Keratinocyte (primary cell): Measurements from ENCODE around the gene ABCC11. TPM values are rescaled to one million over a fixed set of nuclear protein-coding genes. Genes with fewer than 3 reads are reported as not detected.

ENCODE experiments used
- DNase-seq: peaks from one replicate; pipeline ENCODE4 v3.0.0-alpha.2; 2011; ENCODE audit warnings: low read depth, missing footprints, low spot score
- FAIRE-seq: peaks from 2 replicates; lab custom pipeline; 2011; peaks lifted over from hg19 to GRCh38; lab: Jason Lieb, UNC
- H2AFZ ChIP-seq: 2 replicates; pipeline ENCODE4 v1.6.0; 2012; ENCODE audit warnings: low read length, control low read depth, inconsistent platforms; ENCODE audit not compliant: control insufficient read depth
- H3K27ac ChIP-seq: 2 replicates; pipeline ENCODE4 v1.5.1; 2011; ENCODE audit warnings: low read length; ENCODE audit not compliant: control insufficient read depth, insufficient read depth
- H3K27me3 ChIP-seq: 3 replicates; pipeline ENCODE4 v1.6.0; 2011; ENCODE audit warnings: low read length; ENCODE audit not compliant: control insufficient read depth, insufficient read depth; ENCODE audit errors: extremely low read depth
- H3K36me3 ChIP-seq, 2 experiments: 2 replicates in 1 of 2; 3 replicates in 1 of 2; pipeline ENCODE4 v1.5.1; 2011; ENCODE audit warnings: low read length in 2 of 2, mild to moderate bottlenecking in 1 of 2; ENCODE audit not compliant: control insufficient read depth in 2 of 2, insufficient read depth in 2 of 2; ENCODE audit errors: extremely low read depth in 1 of 2
- H3K4me1 ChIP-seq: 3 replicates; pipeline ENCODE4 v1.5.1; 2011; ENCODE audit warnings: low read length; ENCODE audit not compliant: control insufficient read depth, insufficient read depth; ENCODE audit errors: extremely low read depth
- H3K4me2 ChIP-seq: 3 replicates; pipeline ENCODE4 v1.6.0; 2011; ENCODE audit warnings: low read depth, low read length; ENCODE audit not compliant: control insufficient read depth, insufficient read depth; ENCODE audit errors: extremely low read depth
- H3K4me3 ChIP-seq, 3 experiments: fragments of 200-600 bp in 1 of 3; sonication (generic) in 1 of 3; 2 replicates in 2 of 3; 3 replicates in 1 of 3; pipeline ENCODE4 v1.5.1; 2011 to 2016; ENCODE audit warnings: low read length in 3 of 3, mild to moderate bottlenecking in 3 of 3, control low read depth in 2 of 3, inconsistent platforms in 1 of 3, low read depth in 1 of 3, mixed read lengths in 1 of 3, mixed run types in 1 of 3, moderate library complexity in 1 of 3; ENCODE audit not compliant: control insufficient read depth in 2 of 3, insufficient read depth in 2 of 3; ENCODE audit errors: extremely low read depth in 1 of 3
- H3K79me2 ChIP-seq: 2 replicates; pipeline ENCODE4 v1.6.0; 2012; ENCODE audit warnings: low read length; ENCODE audit not compliant: control insufficient read depth, insufficient read depth
- H3K9ac ChIP-seq: 3 replicates; pipeline ENCODE4 v1.6.0; 2011; ENCODE audit warnings: low read length; ENCODE audit not compliant: control insufficient read depth, insufficient read depth; ENCODE audit errors: extremely low read depth
- H3K9me1 ChIP-seq: 3 replicates; pipeline ENCODE4 v1.6.0; 2011; ENCODE audit warnings: low read length; ENCODE audit not compliant: control insufficient read depth, insufficient read depth; ENCODE audit errors: extremely low read depth
- H3K9me3 ChIP-seq: 2 replicates; pipeline ENCODE4 v1.5.1; 2012; ENCODE audit warnings: low read depth, low read length; ENCODE audit not compliant: control insufficient read depth
- H4K20me1 ChIP-seq: 3 replicates; pipeline ENCODE4 v1.6.0; 2011; ENCODE audit warnings: low read length; ENCODE audit not compliant: control insufficient read depth, insufficient read depth; ENCODE audit errors: extremely low read depth
- EZH2 ChIP-seq: IDR thresholded peaks from one replicate; pipeline ENCODE4 v1.6.1; 2012; ENCODE audit warnings: inconsistent platforms, mild to moderate bottlenecking, low read length, moderate library complexity
- dilution Hi-C: fragments of 300-500 bp; cut with MboI; formaldehyde crosslinking; loops from one replicate; pipeline ENCODE4 v1.7.0; 2020; ENCODE audit warnings: low sequenced_read_pairs; ENCODE audit not compliant: extremely low pct_ligation_motif_present
- polyA plus RNA-seq, 5 experiments: library from polyadenylated mRNA; depleted of rRNA in 3 of 5; stranded (reverse) in 3 of 5; stranded (forward) in 1 of 5; unstranded in 1 of 5; fragments of >200 nt; gene quantifications; 1 replicate in 1 of 5; 2 replicates in 3 of 5; 3 replicates in 1 of 5; pipeline versions ENCODE4 v1.2.1 to v1.2.3, GENCODE V29; 2011 to 2012; ENCODE audit warnings: missing spikeins in 2 of 5, low read depth in 1 of 5, low replicate concordance in 1 of 5
- TF ChIP-seq, protein P1 (sequence below), 3 experiments: IDR thresholded peaks in 1 of 3; conservative IDR thresholded peaks in 1 of 3; optimal IDR thresholded peaks in 1 of 3; 2 replicates in 2 of 3; 3 replicates in 1 of 3; pipeline versions ENCODE3 to v1.5.1; 2011; ENCODE audit warnings: low read length in 3 of 3, mild to moderate bottlenecking in 3 of 3, moderate library complexity in 2 of 3, control low read depth in 1 of 3, inconsistent platforms in 1 of 3; ENCODE audit not compliant: insufficient read depth in 2 of 3; ENCODE audit errors: extremely low read depth in 1 of 3

The ABCC11 gene
- polyA plus RNA-seq, 1 donor (not counting 4 experiments of a cell fraction or from before 2014, with no cell fraction given), result 0.33 TPM

DNA sequence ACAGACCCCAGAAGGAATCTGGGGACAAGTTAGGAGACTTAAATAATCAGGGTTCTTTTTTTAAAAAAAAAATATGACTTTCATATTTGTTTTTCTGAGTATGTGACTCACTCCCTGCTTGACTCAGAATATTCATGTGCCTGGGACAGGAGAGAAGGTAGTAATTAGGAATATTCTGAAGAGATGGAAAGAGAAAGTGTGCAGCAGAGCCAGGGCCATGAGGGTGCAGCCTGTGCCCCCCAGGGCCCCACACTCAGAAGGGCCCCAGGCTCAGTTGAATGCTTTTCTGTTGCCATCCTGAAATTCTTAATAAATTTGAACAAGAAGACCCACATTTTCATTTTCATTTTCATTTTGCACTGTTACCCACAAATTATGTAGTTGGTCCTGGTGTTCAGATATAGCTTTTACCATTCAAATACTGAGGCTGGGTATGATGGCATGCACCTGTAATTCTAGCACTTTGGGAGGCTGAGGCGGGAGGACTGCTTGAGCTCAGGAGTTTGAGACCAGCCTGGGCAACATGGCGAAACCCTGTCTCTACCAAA, 14.8 kb downstream of the ABCC11 start:
- dilution Hi-C loops, result no loop called here
- Histone ChIP-seq H3K4me1 (no peaks in the 10 kb centered on the region), H3K4me2 (no peak overlapping the region), H3K9me1 (no peaks in the 10 kb centered on the region), H3K79me2 (no peaks in the 10 kb centered on the region), H3K4me3 (no peak overlapping the region), H3K27ac (no peak overlapping the region), H4K20me1 (no peaks in the 10 kb centered on the region), H3K9ac (no peak overlapping the region), H3K27me3 (no peaks in the 10 kb centered on the region), H3K9me3 (no peaks in the 10 kb centered on the region), H3K36me3 (no peaks in the 10 kb centered on the region), H2AFZ (no peak overlapping the region)
- no peak for TF ChIP-seq EZH2
- TF ChIP-seq, protein P1, sequence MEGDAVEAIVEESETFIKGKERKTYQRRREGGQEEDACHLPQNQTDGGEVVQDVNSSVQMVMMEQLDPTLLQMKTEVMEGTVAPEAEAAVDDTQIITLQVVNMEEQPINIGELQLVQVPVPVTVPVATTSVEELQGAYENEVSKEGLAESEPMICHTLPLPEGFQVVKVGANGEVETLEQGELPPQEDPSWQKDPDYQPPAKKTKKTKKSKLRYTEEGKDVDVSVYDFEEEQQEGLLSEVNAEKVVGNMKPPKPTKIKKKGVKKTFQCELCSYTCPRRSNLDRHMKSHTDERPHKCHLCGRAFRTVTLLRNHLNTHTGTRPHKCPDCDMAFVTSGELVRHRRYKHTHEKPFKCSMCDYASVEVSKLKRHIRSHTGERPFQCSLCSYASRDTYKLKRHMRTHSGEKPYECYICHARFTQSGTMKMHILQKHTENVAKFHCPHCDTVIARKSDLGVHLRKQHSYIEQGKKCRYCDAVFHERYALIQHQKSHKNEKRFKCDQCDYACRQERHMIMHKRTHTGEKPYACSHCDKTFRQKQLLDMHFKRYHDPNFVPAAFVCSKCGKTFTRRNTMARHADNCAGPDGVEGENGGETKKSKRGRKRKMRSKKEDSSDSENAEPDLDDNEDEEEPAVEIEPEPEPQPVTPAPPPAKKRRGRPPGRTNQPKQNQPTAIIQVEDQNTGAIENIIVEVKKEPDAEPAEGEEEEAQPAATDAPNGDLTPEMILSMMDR (optimal IDR thresholded peaks at IDR 0.05 in 1 of 3, IDR thresholded peaks at IDR 0.05 in 1 of 3, conservative IDR thresholded peaks at IDR 0.05 in 1 of 3; ENCODE audit: extremely low read depth in 1 of 3, insufficient read depth in 2 of 3, low read length in 3 of 3), result no peak
- no peak for FAIRE-seq
- DNase-seq, result no peak

DNA sequence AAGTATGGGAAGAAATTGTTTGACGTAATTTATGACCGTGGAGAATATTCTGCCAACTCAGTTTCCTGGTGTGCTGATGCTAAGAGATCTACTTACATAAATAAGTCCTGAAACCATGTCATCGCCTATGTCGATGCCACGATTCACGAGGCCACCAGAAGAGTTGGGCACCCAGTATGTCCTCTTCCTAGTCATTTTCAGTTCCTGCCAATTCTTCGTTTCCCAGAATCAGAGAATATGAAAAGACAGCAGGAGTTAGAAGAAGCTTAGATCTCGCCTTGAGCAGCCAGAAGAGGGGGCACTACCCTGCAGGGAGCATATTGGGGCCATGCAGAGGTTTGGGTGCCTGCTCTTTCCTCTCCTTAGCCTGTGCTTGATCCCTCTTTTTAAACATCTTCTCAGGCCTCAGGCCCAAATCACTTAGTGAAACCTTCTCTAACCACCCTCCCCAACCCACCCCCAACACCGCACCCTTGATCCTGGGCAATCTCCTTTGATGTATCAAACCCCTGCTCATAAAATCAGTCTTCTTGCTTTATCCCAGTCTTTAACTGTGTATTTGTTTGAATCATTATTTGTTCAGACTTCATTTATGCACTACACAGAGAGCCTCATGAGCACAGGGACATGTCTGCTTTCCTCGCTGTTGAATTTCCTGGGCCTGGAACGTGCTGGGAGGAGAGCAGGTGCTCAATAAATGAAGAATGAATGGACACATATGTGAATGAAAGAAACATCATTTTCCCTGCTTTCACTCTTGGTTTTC, 15.4 kb downstream of the ABCC11 start:
- TF ChIP-seq, protein P1 (optimal IDR thresholded peaks at IDR 0.05 in 1 of 3, IDR thresholded peaks at IDR 0.05 in 1 of 3, conservative IDR thresholded peaks at IDR 0.05 in 1 of 3; ENCODE audit: extremely low read depth in 1 of 3, insufficient read depth in 2 of 3, low read length in 3 of 3), result peak; percentile 56 to 68 (median 59)
- no peak for TF ChIP-seq EZH2
- no peaks in the 10 kb centered on the region for H4K20me1 ChIP-seq
- H3K27ac ChIP-seq, result no peak overlapping the region
- FAIRE-seq (no peak), DNase-seq (no peak)
- H3K4me2 ChIP-seq, result no peak overlapping the region
- H3K4me3 ChIP-seq, result no peak overlapping the region
- H3K9me3 ChIP-seq, result no peaks in the 10 kb centered on the region
- dilution Hi-C loops, result no loop called here
- H3K4me1 ChIP-seq, result no peaks in the 10 kb centered on the region
- H3K9me1 ChIP-seq, result no peaks in the 10 kb centered on the region
- H2AFZ ChIP-seq, result no peak overlapping the region
- no peak overlapping the region for H3K9ac ChIP-seq
- no peaks in the 10 kb centered on the region for H3K79me2 ChIP-seq
- H3K36me3 ChIP-seq, result no peaks in the 10 kb centered on the region
- no peaks in the 10 kb centered on the region for H3K27me3 ChIP-seq
